Memory B cell (primary cell): Measurements from ENCODE around the gene MAPT.

Experiments used
- ATAC-seq: fragments of 150-1000 bp; cut with Tn5 transposase; 2 replicates; pipeline ENCODE4 v1.10.0; 2021; ENCODE audit warnings: low read depth, mild to moderate bottlenecking, moderate library complexity
- DNase-seq, 2 donors: peaks; one replicate each; pipeline ENCODE4 v3.0.0; 2022; ENCODE audit warnings: low spot score in 2 of 2
- H3K27ac Mint-ChIP-seq: one replicate; pipeline ENCODE4 v1.8.0; 2022; ENCODE audit warnings: mild to moderate bottlenecking, moderate library complexity, mixed read lengths
- H3K27me3 Mint-ChIP-seq: one replicate; pipeline ENCODE4 v1.8.0; 2022; ENCODE audit warnings: mixed read lengths
- H3K36me3 Mint-ChIP-seq: one replicate; pipeline ENCODE4 v1.8.0; 2022; ENCODE audit warnings: mild to moderate bottlenecking, mixed read lengths
- H3K4me1 Mint-ChIP-seq: one replicate; pipeline ENCODE4 v1.8.0; 2022; ENCODE audit warnings: mixed read lengths
- H3K4me3 Mint-ChIP-seq: one replicate; pipeline ENCODE4 v1.8.0; 2022; ENCODE audit warnings: mild to moderate bottlenecking, moderate library complexity, mixed read lengths
- H3K9me3 Mint-ChIP-seq: one replicate; pipeline ENCODE4 v1.8.0; 2022; ENCODE audit warnings: mixed read lengths

The MAPT gene

GRCh38 chr17:45991341-45991740 is 97.0 kb downstream of the MAPT start:
- no peaks in the 10 kb centered on the region for H3K9me3 Mint-ChIP-seq
- ATAC-seq: no peak

DNA sequence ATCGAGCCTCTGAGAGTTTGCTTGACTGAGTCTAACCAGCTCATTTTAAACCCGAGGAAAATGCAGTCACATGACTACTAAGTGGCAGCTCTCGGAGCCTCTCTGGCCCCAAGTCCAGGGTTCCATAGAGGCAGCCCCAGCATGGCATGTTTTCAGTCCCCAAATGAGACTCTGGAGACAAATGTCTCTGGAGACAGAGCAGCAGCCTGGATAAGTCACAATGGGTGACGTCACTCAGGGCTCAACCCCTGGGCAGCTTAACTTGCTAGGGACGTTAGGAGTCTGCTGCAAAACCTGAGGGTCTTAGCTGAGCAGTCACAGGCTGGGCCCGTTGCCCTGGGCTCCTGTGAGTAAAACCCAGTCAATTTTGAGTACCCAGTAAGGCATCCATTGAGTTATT is 97.8 kb downstream of the MAPT start:
- Mint-ChIP-seq H3K4me3 (no peak overlapping the region), H3K36me3 (no peaks in the 10 kb centered on the region), H3K27me3 (peaks cover 2% of the 10 kb centered on the region), H3K4me1 (no peaks in the 10 kb centered on the region), H3K9me3 (no peaks in the 10 kb centered on the region), H3K27ac (no peak overlapping the region)
- DNase-seq: no peak
- no peak for ATAC-seq

More at GRCh38 chr17:45991341-45991740, 97.0 kb downstream of the MAPT start:
- Mint-ChIP-seq H3K27me3 (peaks cover 2% of the 10 kb centered on the region), H3K4me1 (no peaks in the 10 kb centered on the region), H3K4me3 (no peak overlapping the region), H3K36me3 (no peaks in the 10 kb centered on the region), H3K27ac (no peak overlapping the region)
- no peak for DNase-seq

- no peaks in the 10 kb centered on the region for H3K4me1 Mint-ChIP-seq
- H3K27ac Mint-ChIP-seq: no peak overlapping the region
- H3K36me3 Mint-ChIP-seq: no peaks in the 10 kb centered on the region
- H3K9me3 Mint-ChIP-seq: no peaks in the 10 kb centered on the region
- ATAC-seq (no peak), DNase-seq (no peak)
- peaks cover 2% of the 10 kb centered on the region for H3K27me3 Mint-ChIP-seq
- H3K4me3 Mint-ChIP-seq: no peak overlapping the region
Measured at GRCh38 chr17:45992904-45993303, 98.5 kb downstream of the MAPT start.

GRCh38 chr17:45993962-45994627 is 99.7 kb downstream of the MAPT start:
- H3K9me3 Mint-ChIP-seq: no peaks in the 10 kb centered on the region
- H3K27ac Mint-ChIP-seq: no peak overlapping the region
- H3K36me3 Mint-ChIP-seq: no peaks in the 10 kb centered on the region
- H3K4me1 Mint-ChIP-seq: no peaks in the 10 kb centered on the region
- DNase-seq (no peak), ATAC-seq (no peak)
- H3K4me3 Mint-ChIP-seq: no peak overlapping the region
- peaks cover 2% of the 10 kb centered on the region for H3K27me3 Mint-ChIP-seq

DNA sequence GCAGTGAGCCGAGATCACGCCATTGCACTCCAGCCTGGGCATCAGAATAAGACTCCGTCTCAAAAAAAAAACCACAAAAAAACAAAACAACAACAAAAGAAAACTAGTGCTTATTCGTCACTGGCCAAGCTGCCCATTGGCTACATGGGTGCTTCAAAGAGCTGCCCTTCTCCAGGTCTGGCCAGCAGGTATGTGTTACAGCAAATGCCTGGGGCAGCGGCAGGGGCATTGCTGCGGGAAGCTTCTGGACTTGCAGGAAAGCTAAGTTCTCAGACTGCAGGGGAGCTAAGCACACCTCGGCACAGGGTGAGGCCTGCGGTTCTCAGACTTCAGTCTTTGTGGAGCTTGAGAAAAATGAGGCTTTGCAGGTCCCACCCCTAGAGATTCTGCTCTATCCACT is 100.6 kb downstream of the MAPT start:
- H3K36me3 Mint-ChIP-seq: no peaks in the 10 kb centered on the region
- no peaks in the 10 kb centered on the region for H3K4me1 Mint-ChIP-seq
- no peak overlapping the region for H3K4me3 Mint-ChIP-seq
- no peak overlapping the region for H3K27ac Mint-ChIP-seq
- ATAC-seq: no peak
- H3K9me3 Mint-ChIP-seq: no peaks in the 10 kb centered on the region
- peaks cover 2% of the 10 kb centered on the region for H3K27me3 Mint-ChIP-seq
- DNase-seq: no peak

DNA sequence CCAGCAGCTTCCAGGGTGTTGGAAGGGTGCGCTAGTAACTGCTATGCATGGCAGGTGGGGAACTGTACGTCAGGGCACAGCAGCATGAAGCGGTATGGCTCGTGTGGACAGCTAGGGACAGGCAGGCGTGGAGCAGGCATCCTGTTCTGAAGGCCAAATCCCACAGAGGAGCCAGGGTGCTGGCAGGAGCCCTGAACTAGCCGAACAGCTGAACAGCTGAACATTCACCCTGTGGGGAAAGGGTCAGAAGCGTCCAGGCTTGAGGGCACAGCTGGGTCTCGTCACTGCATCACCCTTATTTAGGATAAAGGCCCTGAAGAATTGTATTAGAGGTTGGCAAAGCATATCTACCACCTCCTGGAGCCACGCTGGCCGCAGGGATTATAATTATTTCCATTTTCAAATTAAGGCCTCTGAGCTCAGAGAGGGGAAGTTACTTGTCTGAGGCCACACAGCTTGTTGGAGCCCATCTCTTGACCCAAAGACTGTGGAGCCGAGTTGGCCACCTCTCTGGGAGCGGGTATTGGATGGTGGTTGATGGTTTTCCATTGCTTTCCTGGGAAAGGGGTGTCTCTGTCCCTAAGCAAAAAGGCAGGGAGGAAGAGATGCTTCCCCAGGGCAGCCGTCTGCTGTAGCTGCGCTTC is 101.4 kb downstream of the MAPT start:
- H3K9me3 Mint-ChIP-seq: no peaks in the 10 kb centered on the region
- no peak for DNase-seq
- H3K4me1 Mint-ChIP-seq: no peaks in the 10 kb centered on the region

DNA sequence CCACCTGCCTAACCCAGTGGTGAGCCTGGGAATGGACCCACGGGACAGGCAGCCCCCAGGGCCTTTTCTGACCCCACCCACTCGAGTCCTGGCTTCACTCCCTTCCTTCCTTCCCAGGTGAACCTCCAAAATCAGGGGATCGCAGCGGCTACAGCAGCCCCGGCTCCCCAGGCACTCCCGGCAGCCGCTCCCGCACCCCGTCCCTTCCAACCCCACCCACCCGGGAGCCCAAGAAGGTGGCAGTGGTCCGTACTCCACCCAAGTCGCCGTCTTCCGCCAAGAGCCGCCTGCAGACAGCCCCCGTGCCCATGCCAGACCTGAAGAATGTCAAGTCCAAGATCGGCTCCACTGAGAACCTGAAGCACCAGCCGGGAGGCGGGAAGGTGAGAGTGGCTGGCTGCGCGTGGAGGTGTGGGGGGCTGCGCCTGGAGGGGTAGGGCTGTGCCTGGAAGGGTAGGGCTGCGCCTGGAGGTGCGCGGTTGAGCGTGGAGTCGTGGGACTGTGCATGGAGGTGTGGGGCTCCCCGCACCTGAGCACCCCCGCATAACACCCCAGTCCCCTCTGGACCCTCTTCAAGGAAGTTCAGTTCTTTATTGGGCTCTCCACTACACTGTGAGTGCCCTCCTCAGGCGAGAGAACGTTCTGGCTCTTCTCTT is 102.1 kb downstream of the MAPT start:
- ATAC-seq: no peak

More for the DNA sequence above, 101.4 kb downstream of the MAPT start:
- Mint-ChIP-seq H3K4me3 (no peak overlapping the region), H3K36me3 (no peaks in the 10 kb centered on the region), H3K27ac (no peak overlapping the region), H3K27me3 (peaks cover 2% of the 10 kb centered on the region)
- ATAC-seq: no peak

GRCh38 chr17:45997166-45997565 is 102.8 kb downstream of the MAPT start:
- no peak overlapping the region for H3K4me3 Mint-ChIP-seq
- no peak for ATAC-seq
- H3K36me3 Mint-ChIP-seq: no peaks in the 10 kb centered on the region
- H3K27me3 Mint-ChIP-seq: peaks cover 2% of the 10 kb centered on the region
- H3K9me3 Mint-ChIP-seq: no peaks in the 10 kb centered on the region
- H3K27ac Mint-ChIP-seq: no peak overlapping the region
- no peaks in the 10 kb centered on the region for H3K4me1 Mint-ChIP-seq
- no peak for DNase-seq

More for the DNA sequence above, 102.1 kb downstream of the MAPT start:
- H3K27ac Mint-ChIP-seq: no peak overlapping the region
- H3K4me1 Mint-ChIP-seq: no peaks in the 10 kb centered on the region
- no peak for DNase-seq
- H3K4me3 Mint-ChIP-seq: no peak overlapping the region
- no peaks in the 10 kb centered on the region for H3K36me3 Mint-ChIP-seq
- H3K27me3 Mint-ChIP-seq: peaks cover 2% of the 10 kb centered on the region
- no peaks in the 10 kb centered on the region for H3K9me3 Mint-ChIP-seq

GRCh38 chr17:45997624-45998023 is 103.3 kb downstream of the MAPT start:
- DNase-seq: no peak
- no peaks in the 10 kb centered on the region for H3K9me3 Mint-ChIP-seq
- H3K36me3 Mint-ChIP-seq: no peaks in the 10 kb centered on the region
- peaks cover 2% of the 10 kb centered on the region for H3K27me3 Mint-ChIP-seq
- H3K4me3 Mint-ChIP-seq: no peak overlapping the region
- no peak for ATAC-seq
- no peak overlapping the region for H3K27ac Mint-ChIP-seq
- no peaks in the 10 kb centered on the region for H3K4me1 Mint-ChIP-seq

GRCh38 chr17:45998987-45999899 is 104.9 kb downstream of the MAPT start, which contains the start of gene STH:
Gene STH (plus strand): TSS chr17:45999250. CDS start chr17:45999280, 30 bp downstream.
- peaks cover 2% of the 10 kb centered on the region for H3K27me3 Mint-ChIP-seq
- H3K4me1 Mint-ChIP-seq: no peaks in the 10 kb centered on the region
- H3K4me3 Mint-ChIP-seq: no peak within 1 kb of the TSS
- no peaks in the 10 kb centered on the region for H3K9me3 Mint-ChIP-seq
- H3K27ac Mint-ChIP-seq: no peak within 1 kb of the TSS
- DNase-seq: no peak
- ATAC-seq: no peak
- no peaks in the 10 kb centered on the region for H3K36me3 Mint-ChIP-seq

DNA sequence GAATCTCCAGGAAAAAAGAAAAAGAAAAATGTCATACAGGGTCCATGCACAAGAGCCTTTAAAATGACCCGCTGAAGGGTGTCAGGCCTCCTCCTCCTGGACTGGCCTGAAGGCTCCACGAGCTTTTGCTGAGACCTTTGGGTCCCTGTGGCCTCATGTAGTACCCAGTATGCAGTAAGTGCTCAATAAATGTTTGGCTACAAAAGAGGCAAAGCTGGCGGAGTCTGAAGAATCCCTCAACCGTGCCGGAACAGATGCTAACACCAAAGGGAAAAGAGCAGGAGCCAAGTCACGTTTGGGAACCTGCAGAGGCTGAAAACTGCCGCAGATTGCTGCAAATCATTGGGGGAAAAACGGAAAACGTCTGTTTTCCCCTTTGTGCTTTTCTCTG is 105.5 kb downstream of the MAPT start:
- Mint-ChIP-seq H3K27me3 (peaks cover 2% of the 10 kb centered on the region), H3K9me3 (no peaks in the 10 kb centered on the region), H3K4me1 (no peaks in the 10 kb centered on the region), H3K36me3 (no peaks in the 10 kb centered on the region), H3K27ac (no peak overlapping the region), H3K4me3 (no peak overlapping the region)
- DNase-seq (no peak), ATAC-seq (no peak)

GRCh38 chr17:46000292-46000691 is 105.9 kb downstream of the MAPT start:
- DNase-seq (no peak), ATAC-seq (no peak)
- Mint-ChIP-seq H3K36me3 (no peaks in the 10 kb centered on the region), H3K4me1 (no peaks in the 10 kb centered on the region), H3K27me3 (peaks cover 2% of the 10 kb centered on the region), H3K9me3 (no peaks in the 10 kb centered on the region), H3K27ac (no peak overlapping the region), H3K4me3 (no peak overlapping the region)

DNA sequence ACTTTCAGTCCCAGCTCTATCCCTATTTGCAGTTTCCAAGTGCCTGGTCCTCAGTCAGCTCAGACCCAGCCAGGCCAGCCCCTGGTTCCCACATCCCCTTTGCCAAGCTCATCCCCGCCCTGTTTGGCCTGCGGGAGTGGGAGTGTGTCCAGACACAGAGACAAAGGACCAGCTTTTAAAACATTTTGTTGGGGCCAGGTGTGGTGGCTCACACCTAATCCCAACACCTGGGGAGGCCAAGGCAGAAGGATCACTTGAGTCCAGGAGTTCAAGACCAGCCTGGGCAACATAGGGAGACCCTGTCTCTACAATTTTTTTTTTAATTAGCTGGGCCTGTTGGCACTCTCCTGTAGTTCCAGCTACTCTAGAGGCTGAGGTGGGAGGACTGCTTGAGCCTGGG is 106.4 kb downstream of the MAPT start:
- Mint-ChIP-seq H3K4me1 (no peaks in the 10 kb centered on the region), H3K4me3 (no peak overlapping the region), H3K36me3 (no peaks in the 10 kb centered on the region), H3K9me3 (peaks cover under 1% of the 10 kb centered on the region), H3K27ac (no peak overlapping the region), H3K27me3 (peaks cover under 1% of the 10 kb centered on the region)
- no peak for ATAC-seq
- DNase-seq: no peak
